Measurements from ENCODE around the gene RHCG.

Gene RHCG

DNA sequence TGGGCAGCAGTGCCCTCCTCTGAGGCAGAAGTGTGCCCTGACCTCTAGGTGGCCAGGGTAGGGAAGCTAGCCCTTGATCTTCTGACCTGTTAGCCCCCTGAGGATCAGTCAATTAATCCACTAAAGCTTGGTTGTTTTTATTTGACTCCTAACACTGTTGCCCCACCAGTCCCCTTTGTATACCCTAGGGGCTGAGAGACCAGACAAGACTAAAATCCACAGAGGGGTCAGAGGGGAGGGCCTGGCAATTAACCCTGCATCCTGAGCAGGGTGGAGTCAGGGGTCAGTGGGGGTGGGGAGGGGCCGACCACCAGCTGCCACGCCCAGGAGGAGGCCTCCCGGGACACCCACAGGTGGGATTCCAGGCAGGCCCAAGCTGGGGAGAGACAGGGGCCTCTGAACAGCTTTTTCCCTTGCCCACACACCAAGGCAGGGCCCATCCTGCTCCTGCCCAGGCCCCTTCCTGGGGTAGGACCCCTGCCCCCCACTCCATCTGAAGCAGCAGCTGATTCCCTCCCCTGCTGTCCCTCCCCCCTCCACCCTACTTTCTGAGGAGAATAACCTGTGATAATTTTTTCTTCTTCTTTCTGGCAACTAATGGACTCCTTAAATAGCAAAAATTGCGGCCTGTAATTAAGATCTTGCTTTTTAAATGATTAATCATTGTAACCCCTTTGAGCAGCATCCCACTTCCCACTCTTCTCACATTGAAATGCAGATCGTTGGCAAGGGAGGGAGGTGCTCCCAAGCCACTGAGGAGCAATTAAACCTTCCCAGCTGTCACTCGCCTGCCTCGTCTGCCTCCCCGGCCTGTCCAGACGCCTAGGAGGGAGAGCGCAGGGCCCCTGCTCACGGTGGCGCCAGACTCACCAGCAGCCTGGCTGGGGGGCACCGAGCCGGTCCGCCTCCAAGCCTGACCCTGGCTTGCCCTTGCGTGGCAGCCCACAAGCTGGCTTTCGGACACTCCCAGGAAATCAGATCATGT lies 51.9 kb downstream of the RHCG start:
- no peak for DNase-seq (ENCODE audit: low read depth)

DNA sequence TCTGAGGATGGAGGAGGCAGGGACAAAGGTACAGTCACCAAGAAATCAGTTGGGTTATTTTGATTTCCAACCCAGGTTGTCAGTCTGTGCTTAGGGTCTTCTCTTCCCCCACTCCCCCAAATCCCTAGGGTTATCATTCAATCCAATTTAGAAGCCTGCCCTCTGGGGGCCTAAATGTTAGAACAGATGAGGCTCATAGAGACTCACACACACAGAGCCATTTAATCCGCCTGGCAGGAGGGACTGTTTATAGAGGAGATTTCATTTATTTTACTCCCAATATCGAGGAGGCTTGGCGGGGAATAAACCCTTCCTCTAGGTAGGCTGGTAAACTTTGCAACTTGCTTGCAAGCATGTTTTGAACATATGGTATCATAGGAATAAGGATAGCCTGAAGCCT lies 52.8 kb downstream of the RHCG start:
- DNase-seq (ENCODE audit: low read depth): no peak

DNA sequence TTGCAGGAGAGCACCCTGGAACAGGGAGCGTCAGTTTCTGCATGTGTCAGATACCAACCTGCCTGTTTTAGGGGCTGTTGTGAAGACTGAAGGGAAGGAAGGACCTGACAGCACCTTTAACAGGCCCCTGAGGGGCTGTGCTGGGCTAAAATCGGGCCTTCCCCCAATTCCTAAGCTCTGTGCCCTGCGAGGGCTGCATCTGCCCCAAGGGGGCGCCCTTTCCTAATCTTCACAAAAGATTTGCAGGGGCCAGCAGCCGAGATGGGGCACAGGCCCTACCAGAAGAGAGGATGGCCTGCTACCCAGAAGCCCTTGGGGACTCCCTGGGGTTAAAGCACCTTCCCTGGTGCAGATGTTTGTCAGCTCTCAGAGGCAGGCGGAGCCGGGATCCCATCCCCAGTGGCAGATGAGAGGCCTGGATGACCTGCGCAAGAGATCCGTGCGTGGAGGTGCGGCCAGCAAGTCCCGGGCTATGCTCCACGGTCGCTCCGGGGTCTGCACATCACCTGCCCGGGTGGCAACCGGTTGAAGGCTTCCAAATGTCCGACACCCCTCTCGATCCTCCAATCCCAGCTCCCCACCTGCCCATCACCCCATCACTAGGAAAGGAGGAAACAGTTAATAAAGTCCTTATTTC lies 53.6 kb downstream of the RHCG start:
- no peak for DNase-seq (ENCODE audit: low read depth)

DNA sequence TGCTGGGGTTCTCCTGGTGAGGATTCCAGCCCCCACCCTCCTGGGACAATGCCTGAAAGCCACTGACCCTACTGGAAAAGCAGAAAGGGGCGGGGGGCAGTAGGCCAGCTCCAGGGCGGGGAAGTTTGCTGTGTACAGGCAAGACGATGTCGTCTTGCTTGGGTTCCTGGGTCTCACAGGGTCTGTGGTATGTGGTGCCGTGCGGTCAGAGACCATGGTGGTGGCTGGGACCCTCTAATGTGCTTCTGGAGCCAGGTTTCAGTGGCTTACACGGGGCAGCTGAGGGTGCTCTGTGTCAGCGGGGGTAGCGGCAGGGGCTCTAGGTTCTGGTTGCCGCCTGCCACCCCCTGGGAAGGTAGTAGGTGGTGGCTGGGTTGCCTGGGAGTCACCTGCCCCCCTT lies 54.2 kb downstream of the RHCG start:
- DNase-seq (ENCODE audit: low read depth): no peak

DNA sequence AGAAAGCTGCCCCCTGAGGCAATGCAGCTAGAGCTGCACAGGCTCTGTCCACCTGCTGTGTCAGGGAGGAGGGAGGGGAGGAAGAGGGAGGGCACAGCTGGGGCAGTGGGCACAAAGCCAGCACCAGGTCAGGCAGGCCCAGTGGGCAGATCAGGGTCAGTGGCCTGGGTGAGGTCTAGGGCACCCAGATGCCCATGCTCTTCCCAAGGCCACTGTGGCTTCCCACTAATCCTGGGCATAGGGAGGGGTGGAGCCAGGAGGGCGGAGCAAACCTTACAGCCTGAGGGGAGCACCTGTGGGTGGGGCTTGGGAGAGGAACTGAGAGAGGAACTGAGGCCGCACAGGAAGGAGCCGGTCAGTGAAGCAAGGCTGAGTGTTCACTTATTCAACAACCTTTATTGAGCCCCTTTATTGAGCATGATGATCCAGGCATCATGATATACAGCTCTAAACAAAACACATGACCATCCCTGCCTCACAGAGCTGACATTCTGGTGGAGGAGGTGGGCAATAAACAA lies 55.0 kb downstream of the RHCG start:
- DNase-seq (ENCODE audit: low read depth): no peak

DNA sequence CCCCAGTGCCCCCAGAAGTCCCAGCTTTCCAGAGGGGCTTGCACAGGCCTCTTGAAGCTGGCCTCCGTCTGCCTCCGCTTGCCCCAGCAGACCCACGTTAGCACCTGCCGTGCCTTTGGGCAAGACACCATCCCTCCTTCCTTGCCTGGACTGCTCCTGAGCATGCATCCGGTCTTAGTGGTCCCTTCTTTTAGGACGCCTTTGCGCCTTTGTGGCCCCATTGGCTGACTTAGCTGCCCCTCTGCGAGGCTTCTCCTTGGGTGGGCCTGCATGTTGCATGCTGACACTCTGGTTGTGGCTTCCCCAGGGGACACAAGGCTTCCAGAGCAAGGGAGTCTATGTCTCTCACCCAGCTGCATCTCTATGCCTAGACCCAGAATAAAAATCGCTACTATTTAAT lies 56.6 kb downstream of the RHCG start:
- no peak for DNase-seq (ENCODE audit: low read depth)

DNA sequence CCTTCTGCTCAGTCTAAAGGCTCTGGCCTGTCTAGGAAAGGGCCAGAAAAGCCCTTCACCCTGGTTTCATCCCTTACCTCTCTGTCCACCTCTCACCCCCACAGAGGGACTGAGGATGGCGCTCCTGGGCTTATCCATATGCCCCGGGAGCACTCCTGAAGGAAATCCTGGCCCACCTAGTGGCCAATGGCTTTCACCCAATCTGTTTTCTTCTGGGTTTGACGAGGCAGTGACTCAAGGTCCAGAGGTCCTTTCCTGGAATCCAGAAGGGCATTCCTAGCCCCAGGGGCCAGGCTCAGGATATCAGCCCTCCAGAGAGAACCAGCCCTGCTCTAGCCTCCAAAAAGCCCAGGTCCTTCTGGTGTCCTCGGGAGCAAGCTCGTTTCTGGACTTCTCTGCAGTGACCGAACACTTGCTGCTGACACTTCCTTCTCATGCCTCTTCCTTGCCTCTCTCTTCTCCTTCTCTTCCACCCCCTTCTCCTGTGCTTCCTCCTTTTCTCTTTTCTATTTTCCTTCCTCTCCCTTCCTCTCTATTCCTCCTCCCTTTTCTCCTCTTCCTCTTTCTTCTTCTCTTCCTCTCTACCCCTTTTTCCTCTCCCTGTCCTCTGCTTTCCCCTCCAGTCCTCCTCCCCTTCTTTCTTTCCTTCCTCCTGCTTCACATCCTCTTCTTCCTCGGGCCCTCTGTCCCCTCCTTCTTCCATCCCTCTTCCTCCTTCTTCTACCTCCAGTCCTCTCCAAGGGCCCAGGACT lies 59.6 kb downstream of the RHCG start:
- DNase-seq (ENCODE audit: low read depth): no peak

DNA sequence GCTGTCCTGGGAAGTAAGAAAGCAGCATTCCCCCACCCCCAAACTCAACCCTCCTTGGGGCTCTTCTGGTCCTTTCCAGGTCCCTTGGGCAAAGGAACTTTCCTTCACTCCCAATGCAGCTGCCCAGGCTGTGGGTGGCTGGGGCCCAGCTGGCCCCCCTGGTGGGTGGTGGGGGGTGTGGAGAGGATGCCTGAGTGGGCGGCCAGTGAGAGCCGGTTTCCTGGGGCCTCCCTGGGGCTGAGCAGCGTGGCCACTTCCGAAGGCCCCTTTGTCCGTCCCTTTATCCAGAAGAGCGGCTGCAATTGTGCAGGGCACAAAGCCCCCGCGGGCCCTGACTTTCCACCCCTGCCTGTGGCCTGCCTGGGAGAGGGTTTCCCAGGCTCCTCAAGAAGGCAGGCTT lies 61.0 kb downstream of the RHCG start:
- DNase-seq (ENCODE audit: low read depth): no peak

DNA sequence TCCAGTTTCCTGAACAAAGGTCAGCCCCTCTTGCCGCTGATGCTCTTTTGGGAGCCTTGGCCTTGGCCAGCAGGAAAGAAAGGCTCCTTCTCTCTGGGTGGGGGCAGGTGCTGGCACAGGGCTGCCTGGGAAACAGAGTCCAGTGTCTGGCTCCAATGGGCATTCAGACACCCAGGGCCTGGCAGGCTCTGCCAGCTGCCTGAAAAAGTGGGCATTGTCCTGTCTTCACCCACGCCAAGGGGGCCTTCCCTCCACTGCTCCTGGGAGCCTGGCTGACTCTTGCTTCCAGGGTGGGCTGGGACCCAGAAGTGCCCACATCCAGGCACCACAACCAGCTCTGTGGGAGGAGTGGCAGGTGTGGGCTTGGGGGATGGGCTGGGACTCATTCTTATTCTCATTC lies 62.7 kb downstream of the RHCG start:
- no peak for DNase-seq (ENCODE audit: low read depth)

DNA sequence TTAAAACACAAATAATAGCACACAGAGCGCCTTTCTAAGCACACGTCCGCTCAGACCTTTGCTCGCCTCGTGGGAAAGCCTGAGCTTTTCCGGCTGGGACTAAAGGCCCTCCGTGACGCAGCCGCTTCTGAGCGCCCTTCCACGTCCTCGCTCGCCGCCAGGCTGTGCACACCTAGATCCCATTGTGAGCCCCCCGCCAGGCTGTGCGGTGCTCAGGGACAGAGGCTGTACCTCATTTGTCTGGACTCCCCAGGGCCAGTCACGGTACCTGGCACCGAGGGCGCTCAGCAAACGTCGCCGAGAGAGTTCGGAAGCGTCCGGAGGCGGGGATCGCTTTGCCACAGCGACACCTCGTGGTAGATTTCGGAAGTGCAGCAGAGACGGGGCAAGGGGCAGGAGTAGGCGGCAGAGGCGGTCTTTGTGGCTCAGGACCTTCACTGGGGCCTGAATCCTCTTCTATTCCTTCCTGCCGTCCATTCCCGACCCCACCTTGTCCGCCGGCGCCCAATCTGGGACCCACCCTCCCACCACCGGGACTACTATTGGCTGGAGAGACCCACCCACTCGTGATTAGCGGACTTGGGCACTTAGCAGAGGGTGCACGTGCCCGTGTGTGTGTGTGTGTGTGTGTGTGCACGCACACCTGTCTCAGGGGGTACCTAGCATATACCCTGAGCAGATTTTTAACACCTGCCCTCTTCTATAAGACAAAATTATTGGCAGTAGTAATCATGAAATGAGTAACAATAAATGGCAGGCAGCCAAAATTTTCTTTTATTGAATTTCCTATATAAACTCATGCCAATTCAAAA lies 65.6 kb downstream of the RHCG start:
- DNase-seq (ENCODE audit: low read depth): peak; percentile 82

DNA sequence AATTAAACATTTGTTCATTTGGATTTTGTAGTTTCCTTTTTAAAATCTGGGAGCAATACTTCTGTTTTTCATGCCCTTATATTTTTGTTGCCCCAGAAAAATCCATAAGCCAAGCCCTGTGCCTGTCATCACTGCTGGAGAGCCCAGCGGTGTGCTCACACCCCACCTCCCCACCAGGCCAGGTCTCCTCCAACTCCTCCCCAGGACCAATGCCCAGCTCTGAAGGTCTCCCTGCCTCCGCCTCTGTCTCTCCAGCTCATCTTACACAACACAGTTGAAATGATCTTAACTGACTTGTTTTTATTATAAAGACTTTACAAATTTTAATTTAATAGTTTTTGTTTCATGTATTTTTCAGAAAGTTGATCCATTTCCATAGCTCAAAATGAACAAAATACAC lies 66.4 kb downstream of the RHCG start:
- DNase-seq (ENCODE audit: low read depth): no peak

DNA sequence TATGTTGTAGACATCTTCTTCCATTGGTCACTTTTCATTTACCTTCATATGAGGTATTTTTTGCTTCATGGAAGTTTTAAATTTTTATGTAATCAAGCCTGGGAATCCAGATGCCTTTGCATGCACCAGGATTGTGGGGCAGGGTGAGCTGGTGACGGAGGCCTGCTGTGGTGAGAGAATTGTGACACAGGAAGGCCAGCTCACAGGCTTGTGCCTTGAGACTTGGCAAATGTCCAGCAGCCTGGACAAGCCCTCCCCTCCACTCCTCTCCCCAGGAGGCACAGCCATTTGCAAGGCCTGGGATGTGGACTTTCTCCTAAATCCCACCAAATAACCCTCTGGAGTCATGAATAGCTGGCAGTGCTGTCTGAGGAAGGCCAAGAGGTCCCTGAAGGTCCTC lies 67.4 kb downstream of the RHCG start:
- DNase-seq (ENCODE audit: low read depth): no peak

DNA sequence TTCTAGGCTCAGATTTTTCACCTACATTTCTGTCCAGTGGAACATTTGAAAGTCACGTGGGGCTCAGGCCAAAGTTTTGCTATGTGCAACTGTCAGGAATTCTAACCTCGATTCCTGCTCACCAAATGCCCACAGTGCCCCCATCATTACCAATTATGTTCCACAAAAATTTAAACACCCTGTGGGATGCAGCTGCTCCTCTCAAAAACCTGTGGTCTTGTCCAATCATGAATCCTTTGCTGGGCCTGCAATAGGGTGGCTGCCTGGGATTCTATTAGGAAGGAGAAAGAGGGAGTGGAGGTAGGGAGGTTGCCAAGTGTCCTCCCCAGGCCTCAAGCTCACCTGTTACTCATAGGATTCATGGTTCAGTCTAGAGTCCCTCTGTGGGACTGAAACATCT lies 68.1 kb downstream of the RHCG start:
- no peak for DNase-seq (ENCODE audit: low read depth)

DNA sequence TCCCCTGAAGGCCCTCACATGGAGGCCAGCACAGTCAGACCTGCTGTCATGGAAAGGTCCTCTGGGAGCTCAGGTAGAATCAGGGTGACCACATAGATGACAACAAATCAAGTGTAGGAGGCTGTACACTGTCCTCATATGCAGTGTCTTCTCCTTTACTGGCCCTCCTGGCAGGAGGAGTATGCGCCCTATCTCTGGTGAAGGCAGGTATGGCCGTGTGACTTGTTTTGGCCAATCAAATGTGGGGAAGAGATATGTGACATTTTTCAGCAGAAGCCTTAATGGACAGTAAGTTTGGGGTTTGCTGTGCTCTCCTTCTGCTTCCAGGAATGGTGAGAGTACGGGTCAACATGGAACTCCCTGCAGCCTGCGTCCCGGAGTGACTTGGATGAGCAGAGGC lies 69.9 kb downstream of the RHCG start:
- no peak for DNase-seq (ENCODE audit: low read depth)

DNA sequence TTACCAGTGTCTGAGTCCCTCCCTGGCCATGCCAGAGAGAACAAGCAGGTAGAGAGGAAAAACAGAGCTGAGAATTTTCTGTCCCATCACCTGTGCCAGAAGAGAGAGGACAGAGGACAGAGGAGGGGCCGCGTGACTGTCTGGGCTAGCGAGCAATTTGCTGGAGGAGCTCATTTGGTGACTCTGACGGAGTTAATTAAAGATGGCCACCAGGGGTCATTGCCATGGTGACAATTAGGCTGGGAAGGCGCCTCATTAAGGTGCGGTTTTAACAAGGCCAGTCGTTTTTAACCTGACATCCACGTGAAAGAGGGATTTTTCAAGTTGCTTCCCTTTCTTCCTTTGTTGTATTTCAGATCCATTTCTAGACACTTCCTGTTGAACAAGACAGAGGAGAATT lies 72.4 kb downstream of the RHCG start:
- no peak for DNase-seq (ENCODE audit: low read depth)

Data from activated T-helper 9 cell treated with anti-CD3 and anti-CD28 coated beads, Interleukin-2, amount 50 U/mL, for 16 hours (primary cell).